DOHH2 (cell line): ENCODE data around the gene CFAP74.

ENCODE experiments used
- H3F3A ChIP-seq: fragments of 200-600 bp; sonication (generic), shearing (Covaris generic); 2 replicates; pipeline ENCODE4 v1.6.0; 2016; ENCODE audit warnings: antibody characterized with exemption, mild to moderate bottlenecking; ENCODE audit not compliant: control insufficient read depth, insufficient read depth
- H3K27ac ChIP-seq: fragments of 200-600 bp; sonication (generic); 2 replicates; pipeline ENCODE4 v1.5.1; 2014; ENCODE audit warnings: low read depth, mild to moderate bottlenecking, low read length, moderate library complexity
- H3K27me3 ChIP-seq: fragments of 200-600 bp; sonication (generic); 2 replicates; pipeline ENCODE4 v1.6.1; 2014; ENCODE audit warnings: mild to moderate bottlenecking, low read length, mixed read lengths; ENCODE audit not compliant: control insufficient read depth
- H3K36me3 ChIP-seq: fragments of 200-600 bp; sonication (generic); 2 replicates; pipeline ENCODE4 v1.6.1; 2014; ENCODE audit warnings: mild to moderate bottlenecking, low read length, moderate library complexity, mixed read lengths; ENCODE audit not compliant: control insufficient read depth
- H3K4me1 ChIP-seq: fragments of 200-600 bp; sonication (generic); 2 replicates; pipeline ENCODE4 v1.6.1; 2014; ENCODE audit warnings: mild to moderate bottlenecking, low read length, mixed read lengths; ENCODE audit not compliant: control insufficient read depth
- H3K4me2 ChIP-seq: fragments of 200-600 bp; sonication (generic); 2 replicates; pipeline ENCODE4 v1.6.0; 2014; ENCODE audit warnings: mild to moderate bottlenecking, low read length, moderate library complexity
- H3K4me3 ChIP-seq: fragments of 200-600 bp; sonication (generic); 2 replicates; pipeline ENCODE4 v1.5.1; 2014; ENCODE audit warnings: mild to moderate bottlenecking, low read length, mixed read lengths
- H3K79me2 ChIP-seq: fragments of 200-600 bp; sonication (generic); 2 replicates; pipeline ENCODE4 v1.6.1; 2014; ENCODE audit warnings: mild to moderate bottlenecking, low read length, mixed read lengths; ENCODE audit not compliant: control insufficient read depth
- H3K9me2 ChIP-seq: fragments of 200-600 bp; sonication (generic); replicated peaks from 2 replicates; pipeline ENCODE4 v1.6.1; 2014; ENCODE audit warnings: mild to moderate bottlenecking, low read length, mixed read lengths; ENCODE audit not compliant: control insufficient read depth
- H3K9me3 ChIP-seq: fragments of 200-600 bp; sonication (generic); 2 replicates; pipeline ENCODE4 v1.6.1; 2014; ENCODE audit warnings: antibody characterized with exemption, low read length, mixed read lengths; ENCODE audit not compliant: control insufficient read depth, insufficient read depth
- H4K20me1 ChIP-seq: fragments of 200-600 bp; sonication (generic); 2 replicates; pipeline ENCODE4 v1.6.0; 2014; ENCODE audit warnings: low read depth, mild to moderate bottlenecking, antibody characterized with exemption, low read length, moderate library complexity; ENCODE audit not compliant: control insufficient read depth, insufficient read depth
- CTCF ChIP-seq: fragments of 200-600 bp; sonication (generic); IDR thresholded peaks from one replicate; pipeline ENCODE4 v1.5.1; 2014; ENCODE audit warnings: antibody characterized with exemption, mild to moderate bottlenecking, low read depth, low read length; ENCODE audit not compliant: poor library complexity, severe bottlenecking
- EZH2phosphoT487 ChIP-seq: fragments of 200-600 bp; sonication (generic); IDR thresholded peaks from 2 replicates; pipeline ENCODE4 v1.6.1; 2017; ENCODE audit warnings: borderline replicate concordance, mild to moderate bottlenecking, antibody characterized with exemption, low read length, moderate library complexity, mixed read lengths

CFAP74 gene

GRCh38 chr1:1956101-1956500 is 47.5 kb downstream of the CFAP74 start:
- Histone ChIP-seq H3K9me3 (peaks cover 10% of the 10 kb centered on the region), H3K27me3 (no peaks in the 10 kb centered on the region), H3K9me2 (no peaks in the 10 kb centered on the region), H3K4me3 (no peak overlapping the region), H3K27ac (no peak overlapping the region), H3F3A (no peaks in the 10 kb centered on the region), H3K36me3 (no peaks in the 10 kb centered on the region), H3K79me2 (no peaks in the 10 kb centered on the region), H3K4me2 (no peak overlapping the region), H3K4me1 (no peaks in the 10 kb centered on the region), H4K20me1 (no peaks in the 10 kb centered on the region)
- TF ChIP-seq EZH2phosphoT487 (no peak), CTCF (no peak)

- Histone ChIP-seq H3K9me3 (peaks cover 10% of the 10 kb centered on the region), H3K4me2 (no peak overlapping the region), H3K27ac (no peak overlapping the region), H3K79me2 (no peaks in the 10 kb centered on the region), H3K36me3 (no peaks in the 10 kb centered on the region), H3K27me3 (no peaks in the 10 kb centered on the region), H3F3A (no peaks in the 10 kb centered on the region), H3K4me3 (no peak overlapping the region), H3K9me2 (no peaks in the 10 kb centered on the region), H3K4me1 (no peaks in the 10 kb centered on the region), H4K20me1 (no peaks in the 10 kb centered on the region)
- TF ChIP-seq CTCF = no peak
Measured at GRCh38 chr1:1955621-1956094, 47.9 kb downstream of the CFAP74 start.

- H3K4me1 ChIP-seq = no peaks in the 10 kb centered on the region
- no peaks in the 10 kb centered on the region for H3K79me2 ChIP-seq
- TF ChIP-seq EZH2phosphoT487 = no peak
- no peak for TF ChIP-seq CTCF
- H3K27ac ChIP-seq = no peak overlapping the region
- no peaks in the 10 kb centered on the region for H3K27me3 ChIP-seq
- no peaks in the 10 kb centered on the region for H4K20me1 ChIP-seq
- peaks cover 10% of the 10 kb centered on the region for H3K9me3 ChIP-seq
- H3K4me3 ChIP-seq = no peak overlapping the region
- no peaks in the 10 kb centered on the region for H3K36me3 ChIP-seq
- H3F3A ChIP-seq = no peaks in the 10 kb centered on the region
- no peak overlapping the region for H3K4me2 ChIP-seq
- H3K9me2 ChIP-seq = no peaks in the 10 kb centered on the region
Measured at GRCh38 chr1:1954831-1955441, 48.6 kb downstream of the CFAP74 start.
